GM21737 (cell line): ENCODE data around the gene SLC35F4.

Source experiments
- ATAC-seq: cut with Tn5 transposase; IDR thresholded peaks from one replicate; pipeline ENCODE4 v1.9.1; 2021; ENCODE audit warnings: mild to moderate bottlenecking, moderate library complexity; ENCODE audit not compliant: unreplicated experiment

Gene SLC35F4

GRCh38 chr14:57641776-57642175, 224.1 kb downstream of the SLC35F4 start:
- ATAC-seq = no peak

GRCh38 chr14:57640036-57640435, 225.9 kb downstream of the SLC35F4 start:
- no peak for ATAC-seq

- ATAC-seq = no peak
Measured at GRCh38 chr14:57637901-57638300, 228.0 kb downstream of the SLC35F4 start.

GRCh38 chr14:57634335-57634734, 231.6 kb downstream of the SLC35F4 start:
- no peak for ATAC-seq

GRCh38 chr14:57632649-57633048, 233.2 kb downstream of the SLC35F4 start:
- ATAC-seq = no peak

GRCh38 chr14:57617510-57617909, 248.4 kb downstream of the SLC35F4 start:
- no peak for ATAC-seq

GRCh38 chr14:57612946-57613345, 252.9 kb downstream of the SLC35F4 start:
- ATAC-seq = no peak

GRCh38 chr14:57611555-57612075, 254.3 kb downstream of the SLC35F4 start:
- no peak for ATAC-seq

- no peak for ATAC-seq
Measured at GRCh38 chr14:57610631-57611030, 255.3 kb downstream of the SLC35F4 start.

- no peak for ATAC-seq
Measured at GRCh38 chr14:57609192-57610075, 256.5 kb downstream of the SLC35F4 start.

- no peak for ATAC-seq
Measured at GRCh38 chr14:57607086-57607485, 258.8 kb downstream of the SLC35F4 start.

- no peak for ATAC-seq
Measured at GRCh38 chr14:57583396-57583795, 282.5 kb downstream of the SLC35F4 start.

GRCh38 chr14:57582746-57583145, 283.1 kb downstream of the SLC35F4 start:
- no peak for ATAC-seq

- no peak for ATAC-seq
Measured at GRCh38 chr14:57578801-57579200, 287.1 kb downstream of the SLC35F4 start.

- no peak for ATAC-seq
Measured at GRCh38 chr14:57576498-57576897, 289.4 kb downstream of the SLC35F4 start.

GRCh38 chr14:57575482-57575881, 290.4 kb downstream of the SLC35F4 start:
- no peak for ATAC-seq

- ATAC-seq = no peak
Measured at GRCh38 chr14:57574617-57575288, 291.1 kb downstream of the SLC35F4 start.

- ATAC-seq = no peak
Measured at GRCh38 chr14:57573173-57573572, 292.7 kb downstream of the SLC35F4 start.

- no peak for ATAC-seq
Measured at GRCh38 chr14:57568554-57568953, 297.3 kb downstream of the SLC35F4 start.

GRCh38 chr14:57567220-57567619, 298.7 kb downstream of the SLC35F4 start:
- no peak for ATAC-seq

GRCh38 chr14:57560681-57561080, 305.2 kb downstream of the SLC35F4 start:
- peak; percentile 87 for ATAC-seq

- no peak for ATAC-seq
Measured at GRCh38 chr14:57559576-57559975, 306.3 kb downstream of the SLC35F4 start.
